Prostate gland (tissue), 2 donors: ENCODE measurements around the gene SLC27A1.
"Not testable (repeated sequence)": the region's sequence is repeated elsewhere in the genome, so short reads cannot be mapped to it uniquely, and the experiment has no call there.

Experiments used
- CTCF ChIP-seq, 4 experiments: fragments of 200-600 bp in 2 of 4; fragments of 450-650 bp in 2 of 4; sonication (generic) in 2 of 4; IDR thresholded peaks; 1 replicate in 3 of 4; 2 replicates in 1 of 4; pipeline ENCODE4 v1.5.1; 2016 to 2019; ENCODE audit warnings: antibody characterized with exemption in 4 of 4, mild to moderate bottlenecking in 2 of 4, moderate library complexity in 2 of 4
- POLR2A ChIP-seq: fragments of 450-650 bp; IDR thresholded peaks from one replicate; pipeline ENCODE4 v1.6.1; 2016; ENCODE audit warnings: antibody characterized with exemption, mild to moderate bottlenecking
- POLR2AphosphoS5 ChIP-seq: sonication (generic); formaldehyde crosslinking; IDR thresholded peaks from one replicate; pipeline ENCODE4 v1.6.1; 2017; ENCODE audit warnings: antibody characterized with exemption

GRCh38 chr19:17499025-17499424 is 28.7 kb downstream of the SLC27A1 start:
- TF ChIP-seq POLR2AphosphoS5; POLR2A; CTCF (IDR thresholded peaks at IDR 0.05): not testable (repeated sequence)
